Measurements from ENCODE around the gene FLII.
"Not testable (repeated sequence)": the region's sequence is repeated elsewhere in the genome, so short reads cannot be mapped to it uniquely, and the experiment has no call there.

Gene FLII

GRCh38 chr17:18258356-18259038 is at the start of gene FLII:
FLII (minus strand) TSS chr17:18258738; CDS start chr17:18258690, 48 bp downstream.
- DNase-seq = peak in 1 of 2 experiments; percentile 45

GRCh38 chr17:18303206-18303605 is 44.7 kb upstream of the FLII start:
- DNase-seq = not testable (repeated sequence)

GRCh38 chr17:18300725-18301480 is 42.4 kb upstream of the FLII start:
- DNase-seq = no peak

- DNase-seq = not testable (repeated sequence)
Measured at GRCh38 chr17:18298061-18298460, 39.5 kb upstream of the FLII start.

- DNase-seq = no peak
Measured at GRCh38 chr17:18291718-18292540, 33.4 kb upstream of the FLII start.

- no peak for DNase-seq
Measured at GRCh38 chr17:18285296-18285695, 26.8 kb upstream of the FLII start.

GRCh38 chr17:18281788-18282187 is 23.2 kb upstream of the FLII start:
- DNase-seq = no peak

GRCh38 chr17:18280766-18281371 is 22.3 kb upstream of the FLII start:
- DNase-seq = no peak

GRCh38 chr17:18280249-18280648 is 21.7 kb upstream of the FLII start:
- no peak for DNase-seq

GRCh38 chr17:18278867-18279266 is 20.3 kb upstream of the FLII start:
- no peak for DNase-seq

- no peak for DNase-seq
Measured at GRCh38 chr17:18277076-18277475, 18.5 kb upstream of the FLII start.

GRCh38 chr17:18270046-18270931 is 11.8 kb upstream of the FLII start:
- DNase-seq = no peak

GRCh38 chr17:18267927-18268711 is 9.6 kb upstream of the FLII start:
- DNase-seq = no peak

GRCh38 chr17:18267366-18267765 is 8.8 kb upstream of the FLII start:
- no peak for DNase-seq

GRCh38 chr17:18263885-18264682 is 5.5 kb upstream of the FLII start:
- no peak for DNase-seq

GRCh38 chr17:18262641-18263040 is 4.1 kb upstream of the FLII start:
- no peak for DNase-seq

GRCh38 chr17:18262111-18262510 is 3.6 kb upstream of the FLII start:
- DNase-seq = no peak

- DNase-seq = no peak
Measured at GRCh38 chr17:18261659-18262058, 3.1 kb upstream of the FLII start.

- no peak for DNase-seq
Measured at GRCh38 chr17:18261146-18261515, 2.6 kb upstream of the FLII start.
